Measurements from ENCODE around the gene VAV1. TPM values are rescaled to one million over a fixed set of nuclear protein-coding genes. Genes with fewer than 3 reads are reported as not detected.

The VAV1 gene
- total and polyA plus RNA-seq, 9 of the 15 experiments (the other 6 are each of a cell fraction or from before 2014, with no cell fraction given) = 0.46 to 20.1 (median 11.1) TPM

- TF ChIP-seq, protein P1, sequence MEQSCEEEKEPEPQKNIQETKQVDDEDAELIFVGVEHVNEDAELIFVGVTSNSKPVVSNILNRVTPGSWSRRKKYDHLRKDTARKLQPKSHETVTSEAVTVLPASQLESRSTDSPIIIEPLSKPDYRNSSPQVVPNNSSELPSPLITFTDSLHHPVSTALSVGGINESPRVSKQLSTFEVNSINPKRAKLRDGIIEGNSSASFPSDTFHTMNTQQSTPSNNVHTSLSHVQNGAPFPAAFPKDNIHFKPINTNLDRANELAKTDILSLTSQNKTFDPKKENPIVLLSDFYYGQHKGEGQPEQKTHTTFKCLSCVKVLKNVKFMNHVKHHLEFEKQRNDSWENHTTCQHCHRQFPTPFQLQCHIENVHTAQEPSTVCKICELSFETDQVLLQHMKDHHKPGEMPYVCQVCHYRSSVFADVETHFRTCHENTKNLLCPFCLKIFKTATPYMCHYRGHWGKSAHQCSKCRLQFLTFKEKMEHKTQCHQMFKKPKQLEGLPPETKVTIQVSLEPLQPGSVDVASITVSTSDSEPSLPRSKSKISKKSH (CRISPR knock-in tag; IDR thresholded peaks at IDR 0.05) = no peak
- no peak for TF ChIP-seq KAT2B (IDR thresholded peaks at IDR 0.05; ENCODE audit: low read depth, low read length)
- TF ChIP-seq CSDE1 (IDR thresholded peaks at IDR 0.05) = no peak
- no peak for TF ChIP-seq ZSCAN29 (IDR thresholded peaks at IDR 0.05)
- TF ChIP-seq ZNF175 (CRISPR knock-in tag; IDR thresholded peaks at IDR 0.05; ENCODE audit: low read depth) = 0 out of 2 replicates have a peak, but pooled peaks have one; percentile 59
- TF ChIP-seq MCM5 (IDR thresholded peaks at IDR 0.05; ENCODE audit: low read depth) = no peak
- no peak for TF ChIP-seq ETS2 (tag; IDR thresholded peaks at IDR 0.05; ENCODE audit: borderline replicate concordance, poor library complexity, severe bottlenecking)
- TF ChIP-seq ZNF253 (CRISPR knock-in tag; conservative IDR thresholded peaks at IDR 0.05) = no peak
- no peak for TF ChIP-seq GTF2B (IDR thresholded peaks at IDR 0.05; ENCODE audit: extremely low read depth, insufficient read length)
- peak; percentile 83 for TF ChIP-seq HDAC2 (IDR thresholded peaks at IDR 0.05)
- peak; percentile 29 for TF ChIP-seq DACH1 (IDR thresholded peaks at IDR 0.05; ENCODE audit: partially characterized antibody)
- TF ChIP-seq MIER1 (IDR thresholded peaks at IDR 0.05; ENCODE audit: low read depth) = no peak
- TF ChIP-seq ZBTB7A (IDR thresholded peaks at IDR 0.05; ENCODE audit: borderline replicate concordance, control insufficient read depth, low read depth, low read length) = peak; percentile 98
- TF ChIP-seq ZNF280A (IDR thresholded peaks at IDR 0.05; ENCODE audit: low read depth, partially characterized antibody) = no peak
- peak; percentile 43; the same call in 1 of the 2 replicates for TF ChIP-seq ETV1 (tag; conservative IDR thresholded peaks at IDR 0.05; ENCODE audit: low read depth)
- TF ChIP-seq HMGXB4 (CRISPR knock-in tag; IDR thresholded peaks at IDR 0.05) = peak; percentile 74; the same call in 1 of the 2 replicates
- no peak for TF ChIP-seq NFYB (IDR thresholded peaks at IDR 0.05; ENCODE audit: extremely low read depth, insufficient read length)
- no peak for TF ChIP-seq ELF2 (CRISPR knock-in tag; IDR thresholded peaks at IDR 0.05)
- TF ChIP-seq ETV5 (CRISPR knock-in tag; IDR thresholded peaks at IDR 0.05; ENCODE audit: low read depth) = peak; percentile 24; the same call in 1 of the 2 replicates
- peak; percentile 40 for TF ChIP-seq C11orf30 (IDR thresholded peaks at IDR 0.05; ENCODE audit: low read depth)
- TF ChIP-seq HNRNPLL (IDR thresholded peaks at IDR 0.05; ENCODE audit: low read depth, low read length, poor library complexity, severe bottlenecking) = peak; percentile 85
- no peak for TF ChIP-seq FOS (IDR thresholded peaks at IDR 0.05; ENCODE audit: extremely low read depth, insufficient read length)
- TF ChIP-seq, protein P2, sequence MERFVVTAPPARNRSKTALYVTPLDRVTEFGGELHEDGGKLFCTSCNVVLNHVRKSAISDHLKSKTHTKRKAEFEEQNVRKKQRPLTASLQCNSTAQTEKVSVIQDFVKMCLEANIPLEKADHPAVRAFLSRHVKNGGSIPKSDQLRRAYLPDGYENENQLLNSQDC (CRISPR knock-in tag; IDR thresholded peaks at IDR 0.05) = no peak
Observed at GRCh38 chr19:6753178-6754031, 19.1 kb upstream of the VAV1 start (continued).

Data from K562 (cell line).